CD14-positive monocyte (primary cell): Measurements from ENCODE around the gene ZNF568. TPM values are rescaled to one million over a fixed set of nuclear protein-coding genes. Genes with fewer than 3 reads are reported as not detected.

ENCODE experiments used
- DNase-seq, 3 donors: peaks; one replicate each; pipeline ENCODE4 v3.0.0-alpha.2; 2011 to 2022
- H2AFZ ChIP-seq: 2 replicates; pipeline ENCODE4 v1.6.0; 2012; ENCODE audit warnings: mild to moderate bottlenecking, low read depth, low read length, inconsistent platforms; ENCODE audit not compliant: insufficient read depth, poor library complexity, severe bottlenecking
- H3K27ac ChIP-seq, 2 donors: 1 replicate in 1 of 2; 2 replicates in 1 of 2; pipeline ENCODE4 v1.5.1; 2012 to 2013; ENCODE audit warnings: low read length in 2 of 2, control low read depth in 1 of 2, inconsistent platforms in 1 of 2, low read depth in 1 of 2, mild to moderate bottlenecking in 1 of 2
- H3K27me3 ChIP-seq, 2 donors: one replicate each; pipeline versions ENCODE4 v1.6.0 to v1.6.1; 2011 to 2013; ENCODE audit warnings: low read length in 2 of 2; ENCODE audit not compliant: control insufficient read depth in 2 of 2, insufficient read depth in 2 of 2
- H3K36me3 ChIP-seq, 2 donors: replicated peaks in 1 of 2; 1 replicate in 1 of 2; 2 replicates in 1 of 2; pipeline versions ENCODE4 v1.5.1 to v1.6.1; 2012 to 2013; ENCODE audit warnings: low read length in 2 of 2, control low read depth in 1 of 2, inconsistent platforms in 1 of 2, mild to moderate bottlenecking in 1 of 2; ENCODE audit not compliant: insufficient read depth in 2 of 2, control insufficient read depth in 1 of 2
- H3K4me1 ChIP-seq, 2 donors: 1 replicate in 1 of 2; 2 replicates in 1 of 2; pipeline versions ENCODE4 v1.5.1 to v1.6.1; 2012 to 2013; ENCODE audit warnings: low read length in 2 of 2, control low read depth in 1 of 2, inconsistent platforms in 1 of 2, mild to moderate bottlenecking in 1 of 2, moderate library complexity in 1 of 2; ENCODE audit not compliant: insufficient read depth in 2 of 2, control insufficient read depth in 1 of 2
- H3K4me2 ChIP-seq: replicated peaks from 2 replicates; pipeline ENCODE3; 2012; ENCODE audit warnings: low read length, moderate library complexity, mild to moderate bottlenecking; ENCODE audit not compliant: poor library complexity, severe bottlenecking; ENCODE audit errors: extremely low read depth
- H3K4me3 ChIP-seq, 3 experiments: fragments of 200-600 bp in 1 of 3; sonication (generic) in 1 of 3; replicated peaks in 1 of 3; 1 replicate in 2 of 3; 2 replicates in 1 of 3; pipeline ENCODE4 v1.5.1; 2011 to 2013; ENCODE audit warnings: low read length in 3 of 3, mild to moderate bottlenecking in 3 of 3, control low read depth in 2 of 3, low read depth in 2 of 3, inconsistent platforms in 1 of 3, moderate library complexity in 1 of 3
- H3K79me2 ChIP-seq: 2 replicates; pipeline ENCODE4 v1.6.0; 2012; ENCODE audit warnings: mild to moderate bottlenecking, control low read depth, inconsistent platforms, low read length, moderate library complexity; ENCODE audit not compliant: insufficient read depth
- H3K9ac ChIP-seq: 2 replicates; pipeline ENCODE4 v1.6.0; 2017; ENCODE audit warnings: low read length, mild to moderate bottlenecking; ENCODE audit not compliant: insufficient read depth, poor library complexity, severe bottlenecking
- H3K9me3 ChIP-seq, 2 donors: replicated peaks in 1 of 2; 1 replicate in 1 of 2; 2 replicates in 1 of 2; pipeline versions ENCODE4 v1.5.1 to v1.6.1; 2012 to 2013; ENCODE audit warnings: low read length in 2 of 2, control low read depth in 1 of 2; ENCODE audit not compliant: control insufficient read depth in 1 of 2, insufficient read depth in 1 of 2
- H4K20me1 ChIP-seq: 2 replicates; pipeline ENCODE4 v1.6.0; 2012; ENCODE audit warnings: mild to moderate bottlenecking, low read length, control low read depth, moderate library complexity; ENCODE audit not compliant: insufficient read depth
- H3K27ac Mint-ChIP-seq, 7 donors: one replicate each; pipeline ENCODE4 v1.8.0; 2020; ENCODE audit warnings: mild to moderate bottlenecking in 7 of 7, mixed read lengths in 7 of 7, moderate library complexity in 6 of 7, inconsistent platforms in 2 of 7
- H3K27me3 Mint-ChIP-seq, 3 donors: one replicate each; pipeline ENCODE4 v1.8.0; 2021 to 2022; ENCODE audit warnings: low read depth in 3 of 3, mild to moderate bottlenecking in 3 of 3, mixed read lengths in 3 of 3, moderate library complexity in 3 of 3, inconsistent platforms in 1 of 3
- H3K36me3 Mint-ChIP-seq, 2 donors: one replicate each; pipeline ENCODE4 v1.8.0; 2020; ENCODE audit warnings: mixed read lengths in 2 of 2, inconsistent platforms in 1 of 2, mild to moderate bottlenecking in 1 of 2
- H3K4me1 Mint-ChIP-seq: one replicate; pipeline ENCODE4 v1.8.0; 2020; ENCODE audit warnings: mild to moderate bottlenecking, mixed read lengths
- H3K4me3 Mint-ChIP-seq, 2 donors: one replicate each; pipeline ENCODE4 v1.8.0; 2020; ENCODE audit warnings: mild to moderate bottlenecking in 2 of 2, mixed read lengths in 2 of 2, moderate library complexity in 1 of 2
- H3K9me3 Mint-ChIP-seq, 7 donors: one replicate each; pipeline ENCODE4 v1.8.0; 2020 to 2022; ENCODE audit warnings: mixed read lengths in 7 of 7, mild to moderate bottlenecking in 6 of 7, moderate library complexity in 6 of 7, inconsistent platforms in 2 of 7
- CTCF ChIP-seq: fragments of 200-600 bp; IDR thresholded peaks from one replicate; pipeline ENCODE4 v1.8.0; 2022; ENCODE audit warnings: antibody characterized with exemption, mild to moderate bottlenecking
- WGBS: methylation state at CpG from one replicate; pipeline ENCODE4 v1.1.5; 2013; ENCODE audit warnings: missing lambda C conversion rate; ENCODE audit not compliant: insufficient coverage; 5-methylcytosine and 5-hydroxymethylcytosine counted together
- intact Hi-C, 2 donors: fragments of 100-400 bp; cut with micrococcal nuclease; formaldehyde crosslinking; loops; one replicate each; pipeline versions ENCODE4 v1.15.0 to v1.15.1; 2023
- polyA plus RNA-seq, 3 donors: library from polyadenylated mRNA; depleted of rRNA in 1 of 3; unstranded in 2 of 3; stranded (reverse) in 1 of 3; fragments of 300-500 nt in 2 of 3; fragments of >200 nt in 1 of 3; fragmentation: Illumina TruSeq in 2 of 3; gene quantifications; 1 replicate in 2 of 3; 2 replicates in 1 of 3; pipeline ENCODE4 v1.2.3, GENCODE V29; 2012 to 2021

The ZNF568 gene
- polyA plus RNA-seq, 3 donors, result 0.38 to 0.96 (median 0.79) TPM

- WGBS, result no CpG with 5 or more reads among the region's 2 CpGs
- Mint-ChIP-seq H3K4me1 (no peaks in the 10 kb centered on the region), H3K27ac (no peak overlapping the region), H3K9me3 (peaks cover 61 to 82% (median 81%) of the 10 kb centered on the region in 7 donors), H3K27me3 (no peaks in the 10 kb centered on the region), H3K36me3 (peaks cover 29 to 31% of the 10 kb centered on the region in 2 donors), H3K4me3 (no peak overlapping the region)
- no peak overlapping the region for H3K4me3 ChIP-seq
- H2AFZ ChIP-seq, result no peak overlapping the region
- intact Hi-C loops, result no loop called here
- H3K9ac ChIP-seq, result no peak overlapping the region
- no peak overlapping the region for H3K4me2 ChIP-seq
- DNase-seq, result no peak
- peaks cover 41 to 95% of the 10 kb centered on the region in 2 donors for H3K9me3 ChIP-seq
- H3K4me1 ChIP-seq, result no peaks in the 10 kb centered on the region
- H3K79me2 ChIP-seq, result no peaks in the 10 kb centered on the region
- no peak overlapping the region for H3K27ac ChIP-seq
- H3K36me3 ChIP-seq, result peaks cover 0 to 40% of the 10 kb centered on the region in 2 donors
- no peaks in the 10 kb centered on the region for H4K20me1 ChIP-seq
- no peaks in the 10 kb centered on the region for H3K27me3 ChIP-seq
- TF ChIP-seq CTCF, result no peak
Measured at GRCh38 chr19:36894849-36895383, 21.2 kb upstream of the ZNF568 start.

GRCh38 chr19:36898422-36898821 is 17.7 kb upstream of the ZNF568 start:
- intact Hi-C loops, result no loop called here
- Histone ChIP-seq H3K9ac (no peak overlapping the region), H3K27me3 (no peaks in the 10 kb centered on the region), H2AFZ (no peak overlapping the region), H3K36me3 (peaks cover 0 to 35% of the 10 kb centered on the region in 2 donors), H3K27ac (no peak overlapping the region), H3K4me1 (no peaks in the 10 kb centered on the region), H3K4me3 (no peak overlapping the region), H4K20me1 (no peaks in the 10 kb centered on the region), H3K9me3 (peaks cover 45 to 93% of the 10 kb centered on the region in 2 donors), H3K79me2 (no peaks in the 10 kb centered on the region), H3K4me2 (no peak overlapping the region)
- no peak for DNase-seq
- TF ChIP-seq CTCF, result no peak
- Mint-ChIP-seq H3K36me3 (peaks cover 19 to 33% of the 10 kb centered on the region in 2 donors), H3K27ac (no peak overlapping the region), H3K27me3 (no peaks in the 10 kb centered on the region), H3K4me1 (no peaks in the 10 kb centered on the region), H3K4me3 (no peak overlapping the region), H3K9me3 (peaks cover 50 to 88% (median 82%) of the 10 kb centered on the region in 7 donors)
- WGBS, result 71% methylated on average over 1 of the region's 4 CpGs
